Neural cell (in vitro differentiated cells): ENCODE data around the gene GSG1L. TPM values are rescaled to one million over a fixed set of nuclear protein-coding genes. Genes with fewer than 3 reads are reported as not detected.

ENCODE experiments used
- H2AFZ ChIP-seq: fragments of 200-600, 300-800 bp; sonication (generic), shearing (Covaris generic); 2 replicates; pipeline ENCODE4 v1.6.0; 2014; ENCODE audit warnings: low read depth, mild to moderate bottlenecking, antibody characterized with exemption, low read length, moderate library complexity
- H3F3A ChIP-seq: fragments of 200-600 bp; shearing (Covaris generic); 2 replicates; pipeline ENCODE4 v1.6.1; 2016; ENCODE audit warnings: mild to moderate bottlenecking, moderate library complexity, mixed read lengths, antibody characterized with exemption, low read length; ENCODE audit not compliant: insufficient read depth, poor library complexity, severe bottlenecking
- H3K27ac ChIP-seq: fragments of 200-600, 300-800 bp; sonication (generic), shearing (Covaris generic); 2 replicates; pipeline ENCODE4 v1.5.1; 2014; ENCODE audit warnings: mild to moderate bottlenecking, low read length, moderate library complexity
- H3K27me3 ChIP-seq: fragments of 300-800, 200-600 bp; sonication (generic), shearing (Covaris generic); 2 replicates; pipeline ENCODE4 v1.6.0; 2014; ENCODE audit warnings: mild to moderate bottlenecking, low read depth, low read length, moderate library complexity; ENCODE audit not compliant: insufficient read depth
- H3K36me3 ChIP-seq: fragments of 300-800, 200-600 bp; sonication (generic), shearing (Covaris generic); 2 replicates; pipeline ENCODE4 v1.5.1; 2014; ENCODE audit warnings: mild to moderate bottlenecking, antibody characterized with exemption, low read length, moderate library complexity; ENCODE audit not compliant: insufficient read depth
- H3K4me2 ChIP-seq: fragments of 300-800, 200-600 bp; sonication (generic), shearing (Covaris generic); 2 replicates; pipeline ENCODE4 v1.6.0; 2014; ENCODE audit warnings: mild to moderate bottlenecking, low read length
- H3K4me3 ChIP-seq: fragments of 300-800, 200-600 bp; sonication (generic), shearing (Covaris generic); 2 replicates; pipeline ENCODE4 v1.5.1; 2014; ENCODE audit warnings: mild to moderate bottlenecking, low read length, moderate library complexity
- H3K79me2 ChIP-seq: fragments of 200-600 bp; shearing (Covaris generic); replicated peaks from 2 replicates; pipeline ENCODE4 v1.6.0; 2014; ENCODE audit warnings: mild to moderate bottlenecking, low read length, moderate library complexity; ENCODE audit not compliant: insufficient read depth
- H3K9ac ChIP-seq: fragments of 300-800, 200-600 bp; sonication (generic), shearing (Covaris generic); 2 replicates; pipeline ENCODE4 v1.6.1; 2016; ENCODE audit warnings: mild to moderate bottlenecking, low read length, mixed read lengths
- H3K9me2 ChIP-seq: fragments of 200-600 bp; shearing (Covaris generic); 2 replicates; pipeline ENCODE4 v1.6.1; 2016; ENCODE audit warnings: mild to moderate bottlenecking, low read length, mixed read lengths; ENCODE audit not compliant: insufficient read depth
- H3K9me3 ChIP-seq: fragments of 200-600, 300-800 bp; sonication (generic), shearing (Covaris generic); 2 replicates; pipeline ENCODE4 v1.6.1; 2016; ENCODE audit warnings: mild to moderate bottlenecking, mixed run types, low read length, moderate library complexity, mixed read lengths
- H4K20me1 ChIP-seq: fragments of 200-600 bp; shearing (Covaris generic); 2 replicates; pipeline ENCODE4 v1.6.1; 2016; ENCODE audit warnings: mild to moderate bottlenecking, mixed run types; ENCODE audit not compliant: insufficient read depth
- CTCF ChIP-seq: fragments of 450-650 bp; IDR thresholded peaks from 2 replicates; pipeline ENCODE4 v1.5.1; 2014; ENCODE audit warnings: antibody characterized with exemption, mild to moderate bottlenecking, moderate library complexity; ENCODE audit not compliant: poor library complexity, severe bottlenecking
- EP300 ChIP-seq: fragments of 450-650 bp; conservative IDR thresholded peaks from 2 replicates; pipeline ENCODE4 v1.6.1; 2014; ENCODE audit warnings: antibody characterized with exemption, mild to moderate bottlenecking, moderate library complexity; ENCODE audit not compliant: poor library complexity, severe bottlenecking
- EZH2 ChIP-seq: fragments of 200-600, 300-800 bp; shearing (Covaris generic), sonication (generic); IDR thresholded peaks from 2 replicates; pipeline ENCODE4 v1.6.1; 2014; ENCODE audit warnings: antibody characterized with exemption, low read length, borderline replicate concordance, mild to moderate bottlenecking; ENCODE audit not compliant: insufficient read depth, poor library complexity, severe bottlenecking
- MXI1 ChIP-seq: fragments of 450-650 bp; conservative IDR thresholded peaks from 2 replicates; pipeline ENCODE4 v1.6.1; 2014; ENCODE audit warnings: antibody characterized with exemption, mild to moderate bottlenecking; ENCODE audit not compliant: poor library complexity, severe bottlenecking
- POLR2AphosphoS5 ChIP-seq: IDR thresholded peaks from 2 replicates; pipeline ENCODE4 v1.6.1; 2012
- RAD21 ChIP-seq: fragments of 450-650 bp; conservative IDR thresholded peaks from 2 replicates; pipeline ENCODE4 v1.6.1; 2014; ENCODE audit warnings: antibody characterized with exemption, mild to moderate bottlenecking, moderate library complexity
- REST ChIP-seq: IDR thresholded peaks from 2 replicates; pipeline ENCODE4 v1.6.1; 2012; ENCODE audit warnings: borderline replicate concordance
- SMC3 ChIP-seq: fragments of 450-650 bp; conservative IDR thresholded peaks from 2 replicates; pipeline ENCODE4 v1.6.1; 2014; ENCODE audit warnings: antibody characterized with exemption, mild to moderate bottlenecking, moderate library complexity; ENCODE audit not compliant: poor library complexity
- TAF1 ChIP-seq: IDR thresholded peaks from 2 replicates; pipeline ENCODE4 v1.6.1; 2012; ENCODE audit warnings: low read depth
- polyA plus RNA-seq: library from polyadenylated mRNA; depleted of rRNA; stranded (reverse); fragments of >200 nt; gene quantifications from 2 replicates; pipeline ENCODE4 v1.2.3, GENCODE V29; 2014

The GSG1L gene
- polyA plus RNA-seq, 1 donor from 2014 or later = 0.85 TPM

GRCh38 chr16:27863377-27863776 lies 200.1 kb downstream of the GSG1L start:
- no peaks in the 10 kb centered on the region for H3K36me3 ChIP-seq
- TF ChIP-seq MXI1 (no peak), CTCF (no peak), SMC3 (no peak), RAD21 (no peak), EZH2 (no peak), POLR2AphosphoS5 (no peak), EP300 (no peak), TAF1 (no peak), REST (no peak)
- no peak overlapping the region for H3K4me2 ChIP-seq
- H3K9me3 ChIP-seq = no peaks in the 10 kb centered on the region
- H3K27me3 ChIP-seq = no peaks in the 10 kb centered on the region
- no peaks in the 10 kb centered on the region for H3F3A ChIP-seq
- no peak overlapping the region for H3K4me3 ChIP-seq
- H3K27ac ChIP-seq = no peak overlapping the region
- no peaks in the 10 kb centered on the region for H3K9me2 ChIP-seq
- no peak overlapping the region for H2AFZ ChIP-seq
- H4K20me1 ChIP-seq = no peaks in the 10 kb centered on the region
- no peak overlapping the region for H3K9ac ChIP-seq
- H3K79me2 ChIP-seq = no peaks in the 10 kb centered on the region

- Histone ChIP-seq H3K9me3 (no peaks in the 10 kb centered on the region), H3K27ac (no peak overlapping the region), H3F3A (no peaks in the 10 kb centered on the region), H3K9ac (no peak overlapping the region), H3K27me3 (no peaks in the 10 kb centered on the region), H2AFZ (no peak overlapping the region), H3K36me3 (no peaks in the 10 kb centered on the region), H3K79me2 (no peaks in the 10 kb centered on the region), H3K9me2 (no peaks in the 10 kb centered on the region), H3K4me3 (no peak overlapping the region), H3K4me2 (no peak overlapping the region), H4K20me1 (no peaks in the 10 kb centered on the region)
- TF ChIP-seq SMC3 = no peak
- TF ChIP-seq MXI1 = no peak
- TF ChIP-seq EP300 = no peak
- TF ChIP-seq CTCF = no peak
- no peak for TF ChIP-seq REST
- no peak for TF ChIP-seq POLR2AphosphoS5
- no peak for TF ChIP-seq RAD21
Observed at GRCh38 chr16:27862953-27863352, 200.6 kb downstream of the GSG1L start.
